COLO668 (cell line): Measurements from ENCODE around the gene FAM13A.

Experiments used
- DNase-seq: peaks from one replicate; lab custom pipeline; 2025; ENCODE audit not compliant: unreplicated experiment; lab: John Stamatoyannopoulos, UW

The FAM13A gene

GRCh38 chr4:88792821-88793220 is 264.2 kb downstream of the FAM13A start:
- DNase-seq: no peak

GRCh38 chr4:88792268-88792781 is 264.7 kb downstream of the FAM13A start:
- DNase-seq: no peak

DNA sequence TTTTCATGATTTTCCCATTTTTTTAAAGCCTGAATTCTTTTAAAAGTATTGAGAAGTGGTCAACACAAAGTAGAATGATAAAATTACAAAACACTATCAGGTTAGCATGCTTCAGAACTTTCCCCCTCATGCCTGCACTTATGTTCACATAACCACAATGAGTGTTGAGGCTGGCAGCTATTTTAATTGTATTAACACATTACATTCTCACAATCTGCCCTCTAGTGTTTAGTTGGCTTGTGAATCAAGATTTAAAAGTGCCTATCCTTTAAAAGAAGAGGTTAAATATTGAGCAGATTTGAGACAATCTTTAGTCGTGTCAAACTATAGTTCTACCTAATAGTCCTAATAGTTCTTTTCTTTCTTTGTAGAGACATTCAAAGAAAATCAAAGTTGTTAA is 265.7 kb downstream of the FAM13A start:
- DNase-seq: no peak

GRCh38 chr4:88788895-88789294 is 268.1 kb downstream of the FAM13A start:
- DNase-seq: no peak

DNA sequence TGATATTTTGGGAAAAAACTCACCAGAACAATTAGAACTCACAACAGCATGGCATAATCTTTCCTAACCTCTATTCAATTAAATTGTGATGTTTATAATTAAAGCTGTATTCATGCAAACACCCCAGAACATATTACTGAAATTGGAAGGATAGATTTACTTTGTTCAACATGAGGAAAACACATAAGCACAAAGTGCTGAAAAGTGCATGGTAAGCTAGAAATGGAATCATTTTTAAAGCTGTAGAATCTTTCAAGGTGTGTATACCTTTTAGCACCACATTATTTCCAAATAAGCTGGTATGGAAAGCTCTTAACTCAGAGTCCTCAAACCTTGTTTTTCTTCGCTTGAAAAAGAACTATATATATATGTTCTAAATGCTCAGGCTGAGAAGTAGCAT is 268.6 kb downstream of the FAM13A start:
- no peak for DNase-seq

DNA sequence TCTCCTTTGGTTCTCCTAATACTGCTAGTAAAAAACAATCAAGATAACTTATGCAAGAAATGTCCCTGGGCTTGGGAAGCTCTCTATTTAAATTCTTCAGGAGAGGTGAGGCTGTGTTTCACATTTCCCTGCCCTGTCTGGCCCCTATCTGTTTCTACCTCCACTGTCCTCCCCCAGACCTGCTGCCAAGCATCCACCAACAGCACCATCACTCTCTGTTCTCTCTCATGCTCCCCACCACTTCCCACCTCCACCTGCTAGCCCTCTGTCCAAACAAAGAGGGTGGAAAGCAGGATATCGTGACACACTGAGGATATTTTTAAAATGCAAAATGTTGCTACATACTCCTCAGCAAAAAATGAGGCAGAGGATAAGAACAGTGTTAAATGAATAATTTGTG is 271.0 kb downstream of the FAM13A start:
- no peak for DNase-seq

- no peak for DNase-seq
Measured at GRCh38 chr4:88780389-88780788, 276.6 kb downstream of the FAM13A start.

GRCh38 chr4:88779431-88779830 is 277.6 kb downstream of the FAM13A start:
- no peak for DNase-seq

DNA sequence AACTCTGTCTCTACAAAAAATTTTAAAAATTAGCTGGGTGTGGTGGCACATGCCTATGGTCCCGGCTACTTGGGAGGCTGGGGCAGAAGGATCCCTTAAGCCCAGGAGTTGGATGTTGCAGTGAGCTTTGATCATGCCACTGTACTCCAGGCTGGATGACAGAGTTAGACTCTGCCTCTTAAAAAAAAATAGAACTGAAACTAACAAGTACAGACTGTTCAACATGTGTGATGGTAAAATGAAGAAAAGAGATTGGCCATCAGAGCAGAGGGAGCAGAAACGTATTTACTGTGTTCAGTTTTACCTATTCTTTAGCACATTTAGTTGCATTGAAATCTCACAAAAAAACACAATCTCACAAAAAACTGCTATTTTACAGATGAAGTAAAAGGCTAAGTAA is 281.5 kb downstream of the FAM13A start:
- no peak for DNase-seq

DNA sequence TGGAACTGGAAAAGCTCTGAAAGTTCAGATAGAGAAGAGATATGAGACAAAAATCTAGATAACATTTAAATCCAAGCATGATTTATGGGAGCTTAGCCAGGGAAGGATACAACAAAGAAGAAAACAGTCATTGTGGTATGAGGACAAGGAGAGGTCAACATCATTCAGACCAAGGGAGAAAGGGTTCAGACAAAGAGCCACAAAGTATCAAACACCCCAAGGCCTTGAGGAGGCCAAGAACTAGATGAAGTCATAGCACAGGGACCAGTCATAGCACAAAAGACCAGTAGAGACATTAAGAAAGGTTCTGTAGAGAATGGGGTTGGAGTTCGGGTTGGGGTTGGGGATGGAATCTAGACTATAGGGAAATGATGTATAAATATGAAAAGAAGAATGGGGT is 282.0 kb downstream of the FAM13A start:
- no peak for DNase-seq

DNA sequence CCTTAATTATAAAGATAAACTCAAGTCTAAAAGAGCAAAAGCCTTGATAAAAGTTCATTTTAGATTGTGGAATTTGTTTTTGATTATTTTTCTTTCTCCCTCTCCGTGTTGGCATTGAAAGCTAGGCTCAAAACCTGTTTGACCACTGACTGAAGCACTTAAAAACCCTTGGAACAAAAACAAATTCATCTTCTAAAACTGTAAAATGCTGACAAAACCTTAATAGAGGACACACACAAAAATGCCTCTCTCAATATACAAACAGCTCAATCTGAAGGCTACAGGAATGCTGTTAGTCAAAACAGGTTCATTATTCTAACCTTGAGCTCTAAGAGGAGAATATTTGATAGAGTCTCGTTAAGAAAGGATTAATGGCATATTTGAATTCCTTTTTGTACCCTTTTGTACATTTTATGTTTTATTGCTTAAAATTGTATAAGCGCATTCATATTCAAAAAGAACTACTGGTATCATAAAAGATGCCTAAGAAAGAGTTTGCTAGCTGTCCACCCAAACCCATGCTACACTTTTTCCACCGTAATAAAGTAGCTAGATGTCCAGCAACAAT is 285.0 kb downstream of the FAM13A start:
- DNase-seq: no peak

DNA sequence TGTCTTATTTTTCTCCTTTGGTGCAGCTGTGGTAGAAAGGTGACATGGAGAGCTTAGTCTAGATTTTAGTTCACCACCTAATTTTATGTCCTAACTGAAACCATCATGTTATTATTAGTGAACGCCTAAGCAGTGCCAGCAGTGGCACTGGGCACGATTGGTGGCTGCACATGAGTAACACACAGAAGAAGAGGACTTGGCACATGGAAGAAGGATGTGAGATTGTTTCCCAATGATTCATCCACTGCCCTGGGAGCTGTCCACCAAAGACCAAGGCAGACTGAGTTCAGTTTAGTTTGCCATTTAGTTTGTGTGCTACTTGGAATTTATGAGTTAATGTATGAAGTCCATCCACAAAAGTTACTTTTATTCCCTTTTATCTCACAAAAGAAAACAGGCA is 291.3 kb downstream of the FAM13A start:
- no peak for DNase-seq

GRCh38 chr4:88763075-88763474 is 293.9 kb downstream of the FAM13A start:
- no peak for DNase-seq

- no peak for DNase-seq
Measured at GRCh38 chr4:88761861-88762523, 295.0 kb downstream of the FAM13A start.

GRCh38 chr4:88761342-88761741 is 295.6 kb downstream of the FAM13A start:
- DNase-seq: no peak

GRCh38 chr4:88759895-88760290 is 297.1 kb downstream of the FAM13A start:
- DNase-seq: no peak

GRCh38 chr4:88759039-88759894 is 297.7 kb downstream of the FAM13A start:
- DNase-seq: no peak

DNA sequence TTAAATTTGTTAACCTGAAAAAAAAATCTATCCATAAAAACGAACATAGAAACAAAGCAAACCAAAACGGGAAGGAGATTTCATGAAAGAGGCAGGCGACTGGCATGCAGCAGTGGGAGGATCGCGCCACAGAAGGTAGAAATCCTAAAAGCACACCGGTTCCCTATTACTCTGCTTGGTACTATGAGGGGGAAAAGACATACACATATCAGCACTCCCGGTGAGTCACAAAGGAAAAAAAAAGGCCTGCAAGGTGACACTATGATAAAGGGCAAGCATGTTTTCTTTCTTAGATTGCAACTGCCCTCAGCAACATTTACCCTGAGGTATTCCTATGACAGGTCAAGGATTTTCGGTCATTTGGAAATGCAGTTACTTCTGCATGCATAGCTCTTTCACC is 298.7 kb downstream of the FAM13A start:
- DNase-seq: no peak

GRCh38 chr4:88757776-88758175 is 299.2 kb downstream of the FAM13A start:
- no peak for DNase-seq

GRCh38 chr4:88757067-88757466 is 299.9 kb downstream of the FAM13A start:
- DNase-seq: no peak

- DNase-seq: no peak
Measured at GRCh38 chr4:88756149-88756548, 300.8 kb downstream of the FAM13A start.

DNA sequence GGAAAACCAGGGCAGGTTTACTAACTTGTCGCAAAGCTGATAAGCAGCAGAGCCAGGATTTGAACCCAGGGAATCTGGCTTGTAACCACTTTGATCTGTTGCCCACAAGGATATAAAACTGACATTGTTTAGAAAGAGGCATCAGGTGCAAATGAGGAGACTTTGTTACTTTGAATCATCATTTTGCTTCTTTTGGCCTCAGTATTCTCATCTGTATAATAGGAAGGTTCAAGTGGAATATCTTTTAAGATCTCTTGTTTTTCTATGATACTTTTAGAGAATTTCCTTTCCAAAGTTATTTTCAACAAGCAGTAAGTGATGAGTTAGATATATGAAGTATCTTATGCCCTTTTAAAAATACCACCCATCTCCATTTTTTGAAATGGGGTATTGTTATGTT is 301.5 kb downstream of the FAM13A start:
- no peak for DNase-seq
